ENCODE data around the gene FOXN1.

The FOXN1 gene

GRCh38 chr17:28498652-28499363 is 7.3 kb upstream of the FOXN1 start:
- no peak for FAIRE-seq
- peak; percentile 32 for DNase-seq (ENCODE audit: insufficient read length, low spot score)

GRCh38 chr17:28499364-28499664 is 6.8 kb upstream of the FOXN1 start:
- DNase-seq (ENCODE audit: insufficient read length, low spot score): no peak
- FAIRE-seq: no peak

- DNase-seq (ENCODE audit: insufficient read length, low spot score) (no peak), FAIRE-seq (no peak)
These were observed 6.3 kb upstream of the FOXN1 start for GRCh38 chr17:28499684-28500357.

- FAIRE-seq (no peak), DNase-seq (ENCODE audit: insufficient read length, low spot score) (no peak)
These were observed 5.3 kb upstream of the FOXN1 start for GRCh38 chr17:28500712-28501379.

- FAIRE-seq: no peak
- no peak for DNase-seq (ENCODE audit: insufficient read length, low spot score)
These were observed 4.5 kb upstream of the FOXN1 start for GRCh38 chr17:28501421-28502284.

GRCh38 chr17:28503420-28503819 is 2.7 kb upstream of the FOXN1 start:
- DNase-seq (ENCODE audit: insufficient read length, low spot score) (no peak), FAIRE-seq (no peak)

- DNase-seq (ENCODE audit: insufficient read length, low spot score) (no peak), FAIRE-seq (no peak)
These were observed 777 bp downstream of the FOXN1 start for GRCh38 chr17:28506763-28507487.

- no peak for DNase-seq (ENCODE audit: insufficient read length, low spot score)
- FAIRE-seq: no peak
These were observed 1.5 kb downstream of the FOXN1 start for GRCh38 chr17:28507567-28508203.

- DNase-seq (ENCODE audit: insufficient read length, low spot score) (no peak), FAIRE-seq (no peak)
These were observed 2.1 kb downstream of the FOXN1 start for GRCh38 chr17:28508211-28508724.

- FAIRE-seq (no peak), DNase-seq (ENCODE audit: insufficient read length, low spot score) (no peak)
These were observed 3.6 kb downstream of the FOXN1 start for GRCh38 chr17:28509789-28510188.

GRCh38 chr17:28511858-28512461 is 5.8 kb downstream of the FOXN1 start:
- DNase-seq (ENCODE audit: insufficient read length, low spot score) (no peak), FAIRE-seq (no peak)

- no peak for DNase-seq (ENCODE audit: insufficient read length, low spot score)
- no peak for FAIRE-seq
These were observed 7.3 kb downstream of the FOXN1 start for GRCh38 chr17:28513476-28513875.

GRCh38 chr17:28514561-28515002 is 8.4 kb downstream of the FOXN1 start:
- FAIRE-seq (no peak), DNase-seq (ENCODE audit: insufficient read length, low spot score) (no peak)

GRCh38 chr17:28515518-28515917 is 9.4 kb downstream of the FOXN1 start:
- no peak for FAIRE-seq
- DNase-seq (ENCODE audit: insufficient read length, low spot score): no peak

GRCh38 chr17:28518132-28518531 is 12.0 kb downstream of the FOXN1 start:
- DNase-seq (ENCODE audit: insufficient read length, low spot score) (no peak), FAIRE-seq (peak; percentile 4)

GRCh38 chr17:28518578-28518977 is 12.4 kb downstream of the FOXN1 start:
- FAIRE-seq: no peak
- no peak for DNase-seq (ENCODE audit: insufficient read length, low spot score)

GRCh38 chr17:28519236-28519635 is 13.1 kb downstream of the FOXN1 start:
- FAIRE-seq (no peak), DNase-seq (ENCODE audit: insufficient read length, low spot score) (no peak)

- FAIRE-seq (peak; percentile 52), DNase-seq (ENCODE audit: insufficient read length, low spot score) (no peak)
These were observed 14.5 kb downstream of the FOXN1 start for GRCh38 chr17:28520687-28521086.
